ENCODE results near the gene PRELP. TPM values are rescaled to one million over a fixed set of nuclear protein-coding genes. Genes with fewer than 3 reads are reported as not detected.

PRELP gene
- total and polyA plus RNA-seq, 2 of the 8 experiments (the other 6 are each of a cell fraction or from before 2014, with no cell fraction given) = 0.13 to 0.23 TPM

DNA sequence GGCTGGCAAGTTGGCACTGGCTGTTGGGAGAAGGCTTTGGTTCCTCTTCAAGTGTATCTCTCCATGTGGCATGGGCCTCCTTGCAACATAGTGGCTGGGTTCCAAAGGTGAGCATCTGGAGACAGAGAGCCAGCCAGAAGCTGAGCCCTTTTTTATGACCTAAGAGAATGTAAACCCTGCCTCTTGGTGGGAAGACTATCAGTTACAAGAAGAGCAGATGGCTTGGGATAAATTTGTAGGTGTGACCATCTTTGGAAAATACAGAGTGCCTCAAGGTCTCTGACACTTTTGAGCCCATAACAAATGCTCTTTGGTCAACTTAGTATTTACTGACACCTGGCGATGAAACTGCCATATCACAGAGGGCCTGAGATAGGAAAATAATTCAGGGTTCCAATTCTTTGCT lies 31.4 kb upstream of the PRELP start:
- POLR2A ChIA-PET (ENCODE audit: partially characterized antibody) = interaction anchor here (1.2 kb wide), 1 partner anchor 44 kb away, joined by 3 read pairs; no protein-coding TSS in a partner anchor
- no peak overlapping the region for H3K4ac ChIP-seq (replicated peaks; ENCODE audit: insufficient read length, low read depth, low read length)
- 83% methylated on average over 1 of the region's 1 CpG; no CpG with 5 or more reads in 1 of the 2 experiments for WGBS, 2 experiments (ENCODE audit: extremely low coverage in 1 of 2, insufficient coverage in 1 of 2, insufficient read length in 1 of 2, insufficient replicate concordance in 2 of 2, low coverage in 1 of 2, low lambda C conversion rate in 2 of 2, missing lambda C conversion rate in 1 of 2)

More for the DNA sequence above, 31.4 kb upstream of the PRELP start:
- H2AK5ac ChIP-seq (ENCODE audit: low read depth, low read length) = no peak overlapping the region
- no peak overlapping the region for H3K23ac ChIP-seq (ENCODE audit: insufficient read length)
- H3K4me2 ChIP-seq (ENCODE audit: insufficient read depth in 1 of 2, low read depth in 2 of 2, low read length in 2 of 2) = no peak overlapping the region
- H4K5ac ChIP-seq (ENCODE audit: insufficient read length, low read depth, low read length) = no peak overlapping the region
- no peak overlapping the region for H2BK12ac ChIP-seq (ENCODE audit: low read depth, low read length)
- DNase-seq (ENCODE audit: low read depth in 1 of 2, low spot score in 2 of 2) (no peak), FAIRE-seq (no peak)
- H3K79me2 ChIP-seq (ENCODE audit: control insufficient read depth in 1 of 2, insufficient read depth in 2 of 2, low read length in 2 of 2) = no peaks in the 10 kb centered on the region
- H2BK120ac ChIP-seq (replicated peaks; ENCODE audit: low read depth, low read length) = no peak overlapping the region
- H3K9ac ChIP-seq (replicated peaks in 1 of 4; ENCODE audit: extremely low read depth in 1 of 4, low read depth in 3 of 4, low read length in 3 of 4) = no peak overlapping the region
- TF ChIP-seq RAD21 (IDR thresholded peaks at IDR 0.05 in 1 of 2, conservative IDR thresholded peaks at IDR 0.05 in 1 of 2; ENCODE audit: low read depth in 2 of 2, low read length in 2 of 2) (peak; percentile 21 to 57; a peak in 3 of 4 replicates), RBBP5 (IDR thresholded peaks at IDR 0.05; ENCODE audit: borderline replicate concordance, low read depth, low read length) (no peak)
- no peak overlapping the region for H3K18ac ChIP-seq (ENCODE audit: extremely low read depth, low read length)
- H3K56ac ChIP-seq (replicated peaks; ENCODE audit: insufficient read length, low read depth, low read length) = no peak overlapping the region
- H4K8ac ChIP-seq (ENCODE audit: extremely low read depth, insufficient read depth, low read length) = no peak overlapping the region
- H3K79me1 ChIP-seq (ENCODE audit: low read depth, low read length) = no peaks in the 10 kb centered on the region
- H2BK20ac ChIP-seq (ENCODE audit: low read length) = no peak overlapping the region
- H3K9me3 ChIP-seq (ENCODE audit: insufficient read depth in 2 of 2, low read depth in 1 of 2, low read length in 1 of 2) = peaks cover 7 to 11% of the 10 kb centered on the region in 2 experiments; a peak in 3 of 4 replicates
- H3K23me2 ChIP-seq (ENCODE audit: low read depth, low read length) = no peaks in the 10 kb centered on the region
- H2BK5ac ChIP-seq (ENCODE audit: low read depth, low read length) = no peak overlapping the region
- peak overlapping the region; percentile 46 for H4K91ac ChIP-seq (replicated peaks; ENCODE audit: insufficient read length, low read length)
- H2AFZ ChIP-seq (ENCODE audit: low read length) = no peak overlapping the region
- H3K27ac ChIP-seq (ENCODE audit: low read depth, low read length) = no peak overlapping the region
- H4K20me1 ChIP-seq (replicated peaks in 1 of 2; ENCODE audit: control insufficient read depth in 1 of 2, insufficient read depth in 2 of 2, low read length in 2 of 2) = no peaks in the 10 kb centered on the region
- no peak overlapping the region for H3K4me3 ChIP-seq (ENCODE audit: extremely low read depth in 1 of 4, insufficient read depth in 2 of 4, low read depth in 3 of 4, low read length in 4 of 4)
- no peak overlapping the region for H3K14ac ChIP-seq (ENCODE audit: insufficient read length)
- no peak overlapping the region for H2BK15ac ChIP-seq (ENCODE audit: low read length)
- H3K4me1 ChIP-seq (replicated peaks in 1 of 4; ENCODE audit: control insufficient read depth in 3 of 4, insufficient read depth in 4 of 4, low read length in 3 of 4) = peaks cover 2 to 9% (median 5%) of the 10 kb centered on the region in 4 experiments
- no peaks in the 10 kb centered on the region for H3K36me3 ChIP-seq (ENCODE audit: control insufficient read depth in 2 of 4, insufficient read depth in 4 of 4, low read length in 3 of 4)
- CTCF ChIA-PET (ENCODE audit: partially characterized antibody) = interaction anchor here (0.8 to 10.2 kb wide), 5 partner anchors 10 to 124 kb away, joined by 3 to 166 read pairs (median 4); no protein-coding TSS in a partner anchor
- no peaks in the 10 kb centered on the region; a peak in 1 of 7 replicates for H3K27me3 ChIP-seq (replicated peaks in 1 of 4; ENCODE audit: control insufficient read depth in 3 of 4, extremely low read depth in 1 of 4, insufficient read depth in 3 of 4, low read length in 3 of 4)
